Thyroid gland (tissue), 4 donors: ENCODE results near the gene GIPC2.

Experiments used
- POLR2A ChIP-seq, 2 donors: fragments of 450-650 bp; IDR thresholded peaks; one replicate each; pipeline ENCODE4 v1.6.1; 2017; ENCODE audit warnings: antibody characterized with exemption in 2 of 2, mild to moderate bottlenecking in 2 of 2, moderate library complexity in 1 of 2
- TF ChIP-seq, protein P1 (sequence below), 6 experiments: fragments of 200-600 bp in 3 of 6; fragments of 450-650 bp in 3 of 6; sonication (generic) in 3 of 6; IDR thresholded peaks; one replicate each; pipeline ENCODE4 v1.5.1; 2016 to 2019; ENCODE audit warnings: antibody characterized with exemption in 6 of 6, mild to moderate bottlenecking in 2 of 6, inconsistent platforms in 1 of 6, moderate library complexity in 1 of 6

DNA sequence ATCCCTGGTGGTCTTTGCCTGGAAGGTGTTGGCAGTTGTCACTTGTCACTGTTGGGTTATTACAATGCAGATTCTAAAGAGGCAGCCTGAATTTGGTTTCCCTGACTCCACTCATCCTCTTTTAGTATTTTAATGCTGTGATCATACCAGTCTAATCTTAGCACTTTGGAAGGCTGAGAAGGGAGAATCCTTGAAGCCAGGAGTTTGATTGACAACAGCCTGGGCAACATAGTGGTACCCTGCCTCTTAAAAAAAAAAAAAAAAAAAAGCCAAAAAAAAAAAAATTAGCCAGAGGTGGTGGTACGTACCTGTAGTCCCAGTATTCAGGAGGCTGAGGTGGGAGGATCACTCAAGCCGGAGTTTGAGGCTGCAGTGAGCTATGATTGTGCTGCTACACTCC is 7.7 kb downstream of the GIPC2 start:
- TF ChIP-seq, protein P1, sequence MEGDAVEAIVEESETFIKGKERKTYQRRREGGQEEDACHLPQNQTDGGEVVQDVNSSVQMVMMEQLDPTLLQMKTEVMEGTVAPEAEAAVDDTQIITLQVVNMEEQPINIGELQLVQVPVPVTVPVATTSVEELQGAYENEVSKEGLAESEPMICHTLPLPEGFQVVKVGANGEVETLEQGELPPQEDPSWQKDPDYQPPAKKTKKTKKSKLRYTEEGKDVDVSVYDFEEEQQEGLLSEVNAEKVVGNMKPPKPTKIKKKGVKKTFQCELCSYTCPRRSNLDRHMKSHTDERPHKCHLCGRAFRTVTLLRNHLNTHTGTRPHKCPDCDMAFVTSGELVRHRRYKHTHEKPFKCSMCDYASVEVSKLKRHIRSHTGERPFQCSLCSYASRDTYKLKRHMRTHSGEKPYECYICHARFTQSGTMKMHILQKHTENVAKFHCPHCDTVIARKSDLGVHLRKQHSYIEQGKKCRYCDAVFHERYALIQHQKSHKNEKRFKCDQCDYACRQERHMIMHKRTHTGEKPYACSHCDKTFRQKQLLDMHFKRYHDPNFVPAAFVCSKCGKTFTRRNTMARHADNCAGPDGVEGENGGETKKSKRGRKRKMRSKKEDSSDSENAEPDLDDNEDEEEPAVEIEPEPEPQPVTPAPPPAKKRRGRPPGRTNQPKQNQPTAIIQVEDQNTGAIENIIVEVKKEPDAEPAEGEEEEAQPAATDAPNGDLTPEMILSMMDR (IDR thresholded peaks at IDR 0.05) = no peak
- no peak for TF ChIP-seq POLR2A (IDR thresholded peaks at IDR 0.05)
